ENCODE measurements around the gene ACTRT3. TPM values are rescaled to one million over a fixed set of nuclear protein-coding genes. Genes with fewer than 3 reads are reported as not detected.
"Not testable (repeated sequence)": the region's sequence is repeated elsewhere in the genome, so short reads cannot be mapped to it uniquely, and the experiment has no call there.

ACTRT3 gene
- total and polyA plus RNA-seq, 2 donors (not counting 3 experiments of a cell fraction or from before 2014, with no cell fraction given): 2.6 to 3.3 TPM

DNA sequence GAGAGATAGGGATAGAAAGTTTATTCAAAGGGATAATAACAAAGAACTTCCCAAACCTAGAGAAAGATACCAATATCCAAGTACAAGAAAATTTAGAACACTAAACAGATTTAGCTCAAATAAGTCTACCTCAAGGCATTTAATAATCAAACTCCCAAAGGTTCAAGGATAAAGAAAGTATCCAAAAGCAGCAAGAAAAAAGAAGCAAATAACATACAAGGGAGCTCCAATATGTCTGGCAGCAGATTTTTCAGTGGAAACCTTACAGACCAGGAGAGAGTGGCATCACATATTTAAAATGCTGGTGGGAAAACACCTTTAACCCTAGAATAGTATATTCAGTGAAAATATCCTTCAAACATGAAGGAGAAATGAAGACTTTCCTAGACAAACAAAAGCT lies 37.5 kb downstream of the ACTRT3 start:
- FAIRE-seq; H3K36me3 ChIP-seq (ENCODE audit: control insufficient read depth in 2 of 2, extremely low read depth in 1 of 2, insufficient read depth in 2 of 2, low read length in 2 of 2); DNase-seq (ENCODE audit: low read depth, low spot score); POLR2A ChIA-PET; H3K27ac ChIP-seq (ENCODE audit: insufficient read depth, low read depth, low read length); H3K4me2 ChIP-seq (ENCODE audit: insufficient read depth, low read length); H3K9me3 ChIP-seq (replicated peaks; ENCODE audit: control insufficient read depth, insufficient read depth, low read length); H3K9me1 ChIP-seq (replicated peaks; ENCODE audit: control insufficient read depth, extremely low read depth, insufficient read depth, low read length); dilution Hi-C loops (cut with MboI; ENCODE audit: extremely low pct_ligation_motif_present, low sequenced_read_pairs); H3K79me2 ChIP-seq (ENCODE audit: control insufficient read depth, insufficient read depth, low read length); H4K20me1 ChIP-seq (replicated peaks; ENCODE audit: control insufficient read depth, extremely low read depth, insufficient read depth, low read length); H2AFZ ChIP-seq (ENCODE audit: low read depth, low read length); intact Hi-C loops (cut with micrococcal nuclease); H3K4me1 ChIP-seq (ENCODE audit: control insufficient read depth, extremely low read depth, insufficient read depth, low read length); H3K9ac ChIP-seq (replicated peaks; ENCODE audit: extremely low read depth, insufficient read depth, low read length); BruUV-seq (replicated peaks); H3K4me3 ChIP-seq (replicated peaks in 1 of 3; ENCODE audit: insufficient read depth in 1 of 3, low read depth in 1 of 3, low read length in 3 of 3): not testable (repeated sequence)
- CTCF ChIA-PET: interaction anchor here (1.2 kb wide), 1 partner anchor 12 kb away, joined by 3 read pairs; no protein-coding TSS in a partner anchor
- peaks cover 3 to 10% of the 10 kb centered on the region in 2 experiments for H3K27me3 ChIP-seq (ENCODE audit: control insufficient read depth in 2 of 2, insufficient read depth in 2 of 2, low read length in 2 of 2)

DNA sequence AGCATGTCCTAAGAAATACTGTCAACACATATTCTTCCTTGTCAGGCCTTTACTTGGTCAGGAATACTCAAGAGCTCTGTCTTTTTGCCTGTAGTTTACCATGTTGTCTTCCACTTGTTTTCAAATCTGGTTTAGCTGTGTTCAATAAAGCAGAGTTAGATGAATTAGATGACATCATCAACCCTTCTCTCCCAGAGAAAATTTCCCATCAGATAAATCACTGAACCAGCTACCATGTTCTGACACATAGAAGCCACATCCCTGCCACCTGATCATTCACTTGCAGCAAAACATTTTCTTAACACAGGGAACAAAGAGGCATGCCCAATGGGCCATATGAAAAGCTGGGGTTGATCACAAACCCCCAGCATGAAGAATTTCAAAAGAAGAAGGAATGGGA lies 46.6 kb downstream of the ACTRT3 start:
- no TSS peak for BruUV-seq (replicated peaks)
- Histone ChIP-seq H3K4me1 (ENCODE audit: control insufficient read depth, extremely low read depth, insufficient read depth, low read length) (no peaks in the 10 kb centered on the region), H4K20me1 (replicated peaks; ENCODE audit: control insufficient read depth, extremely low read depth, insufficient read depth, low read length) (no peaks in the 10 kb centered on the region), H3K36me3 (ENCODE audit: control insufficient read depth in 2 of 2, extremely low read depth in 1 of 2, insufficient read depth in 2 of 2, low read length in 2 of 2) (no peaks in the 10 kb centered on the region), H3K9ac (replicated peaks; ENCODE audit: extremely low read depth, insufficient read depth, low read length) (no peak overlapping the region), H3K27me3 (ENCODE audit: control insufficient read depth in 2 of 2, insufficient read depth in 2 of 2, low read length in 2 of 2) (peaks cover 15 to 17% of the 10 kb centered on the region in 2 experiments), H3K9me3 (replicated peaks; ENCODE audit: control insufficient read depth, insufficient read depth, low read length) (no peaks in the 10 kb centered on the region), H3K4me2 (ENCODE audit: insufficient read depth, low read length) (no peak overlapping the region), H3K4me3 (replicated peaks in 1 of 3; ENCODE audit: insufficient read depth in 1 of 3, low read depth in 1 of 3, low read length in 3 of 3) (no peak overlapping the region), H3K79me2 (ENCODE audit: control insufficient read depth, insufficient read depth, low read length) (no peaks in the 10 kb centered on the region), H3K9me1 (replicated peaks; ENCODE audit: control insufficient read depth, extremely low read depth, insufficient read depth, low read length) (no peaks in the 10 kb centered on the region), H3K27ac (ENCODE audit: insufficient read depth, low read depth, low read length) (no peak overlapping the region), H2AFZ (ENCODE audit: low read depth, low read length) (no peak overlapping the region)
- POLR2A ChIA-PET: no interaction called here
- TF ChIP-seq GATA2 (IDR thresholded peaks at IDR 0.05; ENCODE audit: insufficient read depth, insufficient read length, low read depth, low read length) (no peak), POLR2AphosphoS5 (IDR thresholded peaks at IDR 0.05; ENCODE audit: insufficient read depth, low read depth, low read length) (no peak), POLR2A (IDR thresholded peaks at IDR 0.05; ENCODE audit: low read depth, low read length) (no peak), JUN (IDR thresholded peaks at IDR 0.05; ENCODE audit: borderline replicate concordance, insufficient read depth, insufficient read length, low read depth) (peak; percentile 7)
- dilution Hi-C loops (cut with MboI; ENCODE audit: extremely low pct_ligation_motif_present, low sequenced_read_pairs): no loop called here
- CTCF ChIA-PET: interaction anchor here (1.2 to 1.7 kb wide), 2 partner anchors 21 to 23 kb away, joined by 4 read pairs; no protein-coding TSS in a partner anchor
- intact Hi-C loops (cut with micrococcal nuclease): no loop called here
- FAIRE-seq (no peak), DNase-seq (ENCODE audit: low read depth, low spot score) (no peak)

DNA sequence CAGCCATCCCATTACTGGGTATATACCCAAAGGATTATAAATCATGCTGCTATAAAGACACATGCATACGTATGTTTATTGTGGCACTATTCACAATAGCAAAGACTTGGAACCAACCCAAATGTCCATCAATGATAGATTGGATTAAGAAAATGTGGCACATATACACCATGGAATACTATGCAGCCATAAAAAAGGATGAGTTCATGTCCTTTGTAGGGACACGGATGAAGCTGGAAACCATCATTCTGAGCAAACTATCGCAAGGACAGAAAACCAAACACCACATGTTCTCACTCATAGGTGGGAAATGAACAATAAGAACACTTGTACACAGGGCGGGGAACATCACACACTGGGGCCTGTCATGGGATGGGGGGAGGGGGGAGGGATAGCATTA lies 50.9 kb downstream of the ACTRT3 start:
- dilution Hi-C loops (cut with MboI; ENCODE audit: extremely low pct_ligation_motif_present, low sequenced_read_pairs); CTCF ChIA-PET; POLR2A ChIA-PET: not testable (repeated sequence)

More for the DNA sequence above, 50.9 kb downstream of the ACTRT3 start:
- intact Hi-C loops (cut with micrococcal nuclease); H3K36me3 ChIP-seq (ENCODE audit: control insufficient read depth in 2 of 2, extremely low read depth in 1 of 2, insufficient read depth in 2 of 2, low read length in 2 of 2); H3K27ac ChIP-seq (ENCODE audit: insufficient read depth, low read depth, low read length); H3K27me3 ChIP-seq (ENCODE audit: control insufficient read depth in 2 of 2, insufficient read depth in 2 of 2, low read length in 2 of 2); H3K9me1 ChIP-seq (replicated peaks; ENCODE audit: control insufficient read depth, extremely low read depth, insufficient read depth, low read length); H3K4me1 ChIP-seq (ENCODE audit: control insufficient read depth, extremely low read depth, insufficient read depth, low read length); H3K79me2 ChIP-seq (ENCODE audit: control insufficient read depth, insufficient read depth, low read length); H4K20me1 ChIP-seq (replicated peaks; ENCODE audit: control insufficient read depth, extremely low read depth, insufficient read depth, low read length); FAIRE-seq; H3K9me3 ChIP-seq (replicated peaks; ENCODE audit: control insufficient read depth, insufficient read depth, low read length); H3K4me2 ChIP-seq (ENCODE audit: insufficient read depth, low read length); DNase-seq (ENCODE audit: low read depth, low spot score); H3K9ac ChIP-seq (replicated peaks; ENCODE audit: extremely low read depth, insufficient read depth, low read length); BruUV-seq (replicated peaks); H3K4me3 ChIP-seq (replicated peaks in 1 of 3; ENCODE audit: insufficient read depth in 1 of 3, low read depth in 1 of 3, low read length in 3 of 3); H2AFZ ChIP-seq (ENCODE audit: low read depth, low read length): not testable (repeated sequence)
